ENCODE measurements around the gene C21orf91. TPM values are rescaled to one million over a fixed set of nuclear protein-coding genes. Genes with fewer than 3 reads are reported as not detected.

C21orf91 gene
- total and polyA plus RNA-seq, 2 donors (not counting 3 experiments of a cell fraction or from before 2014, with no cell fraction given) = 1.3 to 4.2 TPM

GRCh38 chr21:17759511-17760178 is 59.5 kb downstream of the C21orf91 start:
- no peaks in the 10 kb centered on the region for H3K79me2 ChIP-seq (ENCODE audit: control insufficient read depth, insufficient read depth, low read length)
- no peaks in the 10 kb centered on the region for H3K4me1 ChIP-seq (ENCODE audit: control insufficient read depth, extremely low read depth, insufficient read depth, low read length)
- intact Hi-C loops (cut with micrococcal nuclease) (no loop called here), dilution Hi-C loops (cut with MboI; ENCODE audit: extremely low pct_ligation_motif_present, low sequenced_read_pairs) (no loop called here)
- no peak overlapping the region for H3K9ac ChIP-seq (replicated peaks; ENCODE audit: extremely low read depth, insufficient read depth, low read length)
- no peaks in the 10 kb centered on the region for H3K36me3 ChIP-seq (ENCODE audit: control insufficient read depth in 2 of 2, extremely low read depth in 1 of 2, insufficient read depth in 2 of 2, low read length in 2 of 2)
- no peaks in the 10 kb centered on the region for H4K20me1 ChIP-seq (replicated peaks; ENCODE audit: control insufficient read depth, extremely low read depth, insufficient read depth, low read length)
- no peaks in the 10 kb centered on the region for H3K9me3 ChIP-seq (replicated peaks; ENCODE audit: control insufficient read depth, insufficient read depth, low read length)
- ChIA-PET POLR2A (no interaction called here), CTCF (no interaction called here)
- H3K4me2 ChIP-seq (ENCODE audit: insufficient read depth, low read length) = no peak overlapping the region
- TF ChIP-seq POLR2AphosphoS5 (IDR thresholded peaks at IDR 0.05; ENCODE audit: insufficient read depth, low read depth, low read length) (no peak), MYC (IDR thresholded peaks at IDR 0.05; ENCODE audit: low read depth, low read length) (no peak), JUN (IDR thresholded peaks at IDR 0.05; ENCODE audit: borderline replicate concordance, insufficient read depth, insufficient read length, low read depth) (no peak), FOS (IDR thresholded peaks at IDR 0.05; ENCODE audit: borderline replicate concordance, insufficient read depth, low read length) (no peak), POLR2A (IDR thresholded peaks at IDR 0.05; ENCODE audit: low read depth, low read length) (no peak), GATA2 (IDR thresholded peaks at IDR 0.05; ENCODE audit: insufficient read depth, insufficient read length, low read depth, low read length) (no peak), EZH2 (IDR thresholded peaks at IDR 0.05; ENCODE audit: borderline replicate concordance, low read depth, low read length, severe bottlenecking) (no peak)
- TF ChIP-seq, protein P1, sequence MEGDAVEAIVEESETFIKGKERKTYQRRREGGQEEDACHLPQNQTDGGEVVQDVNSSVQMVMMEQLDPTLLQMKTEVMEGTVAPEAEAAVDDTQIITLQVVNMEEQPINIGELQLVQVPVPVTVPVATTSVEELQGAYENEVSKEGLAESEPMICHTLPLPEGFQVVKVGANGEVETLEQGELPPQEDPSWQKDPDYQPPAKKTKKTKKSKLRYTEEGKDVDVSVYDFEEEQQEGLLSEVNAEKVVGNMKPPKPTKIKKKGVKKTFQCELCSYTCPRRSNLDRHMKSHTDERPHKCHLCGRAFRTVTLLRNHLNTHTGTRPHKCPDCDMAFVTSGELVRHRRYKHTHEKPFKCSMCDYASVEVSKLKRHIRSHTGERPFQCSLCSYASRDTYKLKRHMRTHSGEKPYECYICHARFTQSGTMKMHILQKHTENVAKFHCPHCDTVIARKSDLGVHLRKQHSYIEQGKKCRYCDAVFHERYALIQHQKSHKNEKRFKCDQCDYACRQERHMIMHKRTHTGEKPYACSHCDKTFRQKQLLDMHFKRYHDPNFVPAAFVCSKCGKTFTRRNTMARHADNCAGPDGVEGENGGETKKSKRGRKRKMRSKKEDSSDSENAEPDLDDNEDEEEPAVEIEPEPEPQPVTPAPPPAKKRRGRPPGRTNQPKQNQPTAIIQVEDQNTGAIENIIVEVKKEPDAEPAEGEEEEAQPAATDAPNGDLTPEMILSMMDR (IDR thresholded peaks at IDR 0.05; ENCODE audit: extremely low read depth in 1 of 2, insufficient read depth in 1 of 2, low read depth in 1 of 2, low read length in 2 of 2) = no peak
- TF ChIP-seq, protein P2, sequence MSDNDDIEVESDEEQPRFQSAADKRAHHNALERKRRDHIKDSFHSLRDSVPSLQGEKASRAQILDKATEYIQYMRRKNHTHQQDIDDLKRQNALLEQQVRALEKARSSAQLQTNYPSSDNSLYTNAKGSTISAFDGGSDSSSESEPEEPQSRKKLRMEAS (IDR thresholded peaks at IDR 0.05; ENCODE audit: insufficient read depth, insufficient read length) = no peak
- H2AFZ ChIP-seq (ENCODE audit: low read depth, low read length) = no peak overlapping the region
- no peaks in the 10 kb centered on the region for H3K27me3 ChIP-seq (ENCODE audit: control insufficient read depth in 2 of 2, insufficient read depth in 2 of 2, low read length in 2 of 2)
- BruUV-seq (replicated peaks) = no TSS peak
- no peak for DNase-seq (ENCODE audit: low read depth, low spot score)
- no peak overlapping the region for H3K4me3 ChIP-seq (replicated peaks in 1 of 3; ENCODE audit: insufficient read depth in 1 of 3, low read depth in 1 of 3, low read length in 3 of 3)
- H3K27ac ChIP-seq (ENCODE audit: insufficient read depth, low read depth, low read length) = no peak overlapping the region
- no peak for FAIRE-seq
- no peaks in the 10 kb centered on the region for H3K9me1 ChIP-seq (replicated peaks; ENCODE audit: control insufficient read depth, extremely low read depth, insufficient read depth, low read length)
